Caco-2 (cell line): ENCODE measurements around the gene TFEB. TPM values are rescaled to one million over a fixed set of nuclear protein-coding genes. Genes with fewer than 3 reads are reported as not detected.

Source experiments
- BruUV-seq: library from RNA; stranded (reverse); fragments of 400-500 nt; replicated peaks from 2 replicates; lab custom pipeline; 2021; lab: Mats Ljungman, UMichigan
- CTCF ChIA-PET: fragments of 300-600 bp; sonication (Branson Sonifier 250); formaldehyde crosslinking; loops from one replicate; lab custom pipeline; 2022; ENCODE audit warnings: antibody characterized with exemption; lab: Charles Lee
- POLR2A ChIA-PET: fragments of 300-600 bp; sonication (Branson Sonifier 250); formaldehyde crosslinking; loops from one replicate; lab custom pipeline; 2022; ENCODE audit warnings: antibody characterized with exemption; lab: Charles Lee
- DNase-seq, 2 experiments: peaks; one replicate each; pipeline versions ENCODE4 v3.0.0 to v3.0.0-alpha.2; 2020 to 2022
- H3K27me3 ChIP-seq: replicated peaks from 2 replicates; pipeline ENCODE4 v1.6.0; 2011; ENCODE audit warnings: low read length; ENCODE audit not compliant: control insufficient read depth, insufficient read depth
- H3K36me3 ChIP-seq: 2 replicates; pipeline ENCODE4 v1.5.1; 2011; ENCODE audit warnings: low read length; ENCODE audit not compliant: control insufficient read depth, insufficient read depth
- H3K4me1 ChIP-seq: fragments of 250-450 bp; sonication (Bioruptor Pico); 2 replicates; pipeline ENCODE4 v1.5.1; 2020; ENCODE audit warnings: mild to moderate bottlenecking
- H3K4me3 ChIP-seq: 2 replicates; pipeline ENCODE4 v1.5.1; 2011; ENCODE audit warnings: low read depth, mild to moderate bottlenecking, control low read depth, low read length
- H3K9me3 ChIP-seq: fragments of 250-450 bp; sonication (Bioruptor Pico); 2 replicates; pipeline ENCODE4 v1.5.1; 2020; ENCODE audit warnings: mild to moderate bottlenecking, moderate library complexity
- H3K27ac Mint-ChIP-seq: one replicate; pipeline ENCODE4 v1.8.0; 2022; ENCODE audit warnings: mixed read lengths; ENCODE audit not compliant: unreplicated experiment
- H3K27me3 Mint-ChIP-seq: one replicate; pipeline ENCODE4 v1.8.0; 2022; ENCODE audit warnings: mixed read lengths; ENCODE audit not compliant: insufficient read depth, unreplicated experiment
- H3K36me3 Mint-ChIP-seq: one replicate; pipeline ENCODE4 v1.8.0; 2022; ENCODE audit warnings: mild to moderate bottlenecking, mixed read lengths; ENCODE audit not compliant: insufficient read depth, unreplicated experiment
- H3K4me1 Mint-ChIP-seq: one replicate; pipeline ENCODE4 v1.8.0; 2022; ENCODE audit warnings: low read depth, mixed read lengths; ENCODE audit not compliant: unreplicated experiment
- H3K4me3 Mint-ChIP-seq: one replicate; pipeline ENCODE4 v1.8.0; 2022; ENCODE audit warnings: mild to moderate bottlenecking, moderate library complexity, mixed read lengths; ENCODE audit not compliant: unreplicated experiment
- H3K9me3 Mint-ChIP-seq: one replicate; pipeline ENCODE4 v1.8.0; 2022; ENCODE audit warnings: mixed read lengths; ENCODE audit not compliant: unreplicated experiment
- intact Hi-C: fragments of 100-400 bp; cut with micrococcal nuclease; formaldehyde crosslinking; loops from one replicate; pipeline ENCODE4 v1.10.0; 2022; ENCODE audit not compliant: unreplicated experiment
- total RNA-seq: library from RNA; stranded (reverse); gene quantifications from 2 replicates; pipeline ENCODE4 v1.2.3, GENCODE V29; 2022
- TF ChIP-seq, protein P1 (sequence below), 2 experiments: fragments of 200-600 bp in 1 of 2; IDR thresholded peaks; 1 replicate in 1 of 2; 2 replicates in 1 of 2; pipeline versions ENCODE4 v1.5.1 to v1.8.0; 2011 to 2022; ENCODE audit warnings: antibody characterized with exemption in 1 of 2, control low read depth in 1 of 2, inconsistent platforms in 1 of 2, low read depth in 1 of 2, low read length in 1 of 2, mild to moderate bottlenecking in 1 of 2, moderate library complexity in 1 of 2; ENCODE audit not compliant: insufficient read depth in 1 of 2, severe bottlenecking in 1 of 2, unreplicated experiment in 1 of 2

Gene TFEB
- total RNA-seq, 1 experiment from 2014 or later = 3.8 TPM

DNA sequence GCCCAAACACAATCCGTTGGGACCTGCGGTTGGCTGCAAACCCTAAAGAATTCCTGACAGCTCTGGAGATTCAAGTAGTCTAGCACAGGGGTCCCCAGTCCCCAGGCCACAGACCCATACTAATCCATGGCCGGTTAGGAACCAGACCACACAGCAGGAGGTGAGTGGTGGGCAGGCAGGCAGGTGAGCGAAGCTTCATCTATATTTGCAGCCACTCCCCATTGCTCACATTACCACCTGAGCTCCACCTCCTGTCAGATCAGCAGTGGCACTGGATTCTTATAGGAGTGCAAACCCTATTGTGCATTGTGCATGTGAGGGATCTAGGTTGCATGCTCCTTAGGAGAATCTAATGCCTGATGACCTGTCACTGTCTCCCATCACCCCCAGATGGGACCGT lies 16.6 kb downstream of the TFEB start:
- no peak overlapping the region for H3K27ac Mint-ChIP-seq
- no peaks in the 10 kb centered on the region for H3K27me3 Mint-ChIP-seq
- H3K27me3 ChIP-seq = no peaks in the 10 kb centered on the region
- peaks cover 1% of the 10 kb centered on the region for H3K4me1 Mint-ChIP-seq
- peaks cover 8% of the 10 kb centered on the region for H3K4me1 ChIP-seq
- H3K9me3 Mint-ChIP-seq = no peaks in the 10 kb centered on the region
- H3K36me3 Mint-ChIP-seq = no peaks in the 10 kb centered on the region
- TF ChIP-seq, protein P1, sequence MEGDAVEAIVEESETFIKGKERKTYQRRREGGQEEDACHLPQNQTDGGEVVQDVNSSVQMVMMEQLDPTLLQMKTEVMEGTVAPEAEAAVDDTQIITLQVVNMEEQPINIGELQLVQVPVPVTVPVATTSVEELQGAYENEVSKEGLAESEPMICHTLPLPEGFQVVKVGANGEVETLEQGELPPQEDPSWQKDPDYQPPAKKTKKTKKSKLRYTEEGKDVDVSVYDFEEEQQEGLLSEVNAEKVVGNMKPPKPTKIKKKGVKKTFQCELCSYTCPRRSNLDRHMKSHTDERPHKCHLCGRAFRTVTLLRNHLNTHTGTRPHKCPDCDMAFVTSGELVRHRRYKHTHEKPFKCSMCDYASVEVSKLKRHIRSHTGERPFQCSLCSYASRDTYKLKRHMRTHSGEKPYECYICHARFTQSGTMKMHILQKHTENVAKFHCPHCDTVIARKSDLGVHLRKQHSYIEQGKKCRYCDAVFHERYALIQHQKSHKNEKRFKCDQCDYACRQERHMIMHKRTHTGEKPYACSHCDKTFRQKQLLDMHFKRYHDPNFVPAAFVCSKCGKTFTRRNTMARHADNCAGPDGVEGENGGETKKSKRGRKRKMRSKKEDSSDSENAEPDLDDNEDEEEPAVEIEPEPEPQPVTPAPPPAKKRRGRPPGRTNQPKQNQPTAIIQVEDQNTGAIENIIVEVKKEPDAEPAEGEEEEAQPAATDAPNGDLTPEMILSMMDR (IDR thresholded peaks at IDR 0.05; ENCODE audit: insufficient read depth in 1 of 2, low read depth in 1 of 2, low read length in 1 of 2, severe bottlenecking in 1 of 2, unreplicated experiment in 1 of 2) = no peak
- intact Hi-C loops = no loop called here
- no peaks in the 10 kb centered on the region for H3K9me3 ChIP-seq
- H3K36me3 ChIP-seq = no peaks in the 10 kb centered on the region
- CTCF ChIA-PET = no interaction called here
- BruUV-seq = no TSS peak
- H3K4me3 Mint-ChIP-seq = no peak overlapping the region
- no peak for DNase-seq
- POLR2A ChIA-PET = no interaction called here
- no peak overlapping the region for H3K4me3 ChIP-seq

DNA sequence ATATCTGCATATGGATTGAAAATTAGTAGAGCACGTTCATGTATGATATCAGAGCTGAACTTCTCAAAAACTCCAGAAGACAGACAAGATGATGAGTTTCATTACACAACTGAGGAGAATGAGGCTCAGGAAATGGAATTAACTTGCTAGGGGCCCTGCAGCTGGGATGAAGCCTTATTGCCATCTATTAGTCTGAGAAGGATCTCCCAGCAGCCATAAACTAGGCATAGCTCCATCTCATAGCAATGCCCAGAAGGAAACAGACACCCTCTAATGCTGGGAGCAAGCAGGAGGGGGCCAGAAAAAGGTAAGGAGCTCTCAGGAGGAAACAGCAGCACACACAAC lies 18.0 kb downstream of the TFEB start:
- Mint-ChIP-seq H3K27me3 (no peaks in the 10 kb centered on the region), H3K36me3 (no peaks in the 10 kb centered on the region), H3K27ac (no peak overlapping the region), H3K4me3 (no peak overlapping the region), H3K4me1 (no peaks in the 10 kb centered on the region), H3K9me3 (no peaks in the 10 kb centered on the region)
- H3K4me1 ChIP-seq = no peaks in the 10 kb centered on the region
- H3K9me3 ChIP-seq = no peaks in the 10 kb centered on the region
- ChIA-PET POLR2A (no interaction called here), CTCF (interaction anchor here (1.1 kb wide), 1 partner anchor 69 kb away, joined by 3 read pairs; no protein-coding TSS in a partner anchor)
- no peaks in the 10 kb centered on the region for H3K36me3 ChIP-seq
- DNase-seq = no peak
- no TSS peak for BruUV-seq
- H3K4me3 ChIP-seq = no peak overlapping the region
- intact Hi-C loops = no loop called here
- no peaks in the 10 kb centered on the region for H3K27me3 ChIP-seq
- TF ChIP-seq, protein P1 (IDR thresholded peaks at IDR 0.05; ENCODE audit: insufficient read depth in 1 of 2, low read depth in 1 of 2, low read length in 1 of 2, severe bottlenecking in 1 of 2, unreplicated experiment in 1 of 2) = no peak

DNA sequence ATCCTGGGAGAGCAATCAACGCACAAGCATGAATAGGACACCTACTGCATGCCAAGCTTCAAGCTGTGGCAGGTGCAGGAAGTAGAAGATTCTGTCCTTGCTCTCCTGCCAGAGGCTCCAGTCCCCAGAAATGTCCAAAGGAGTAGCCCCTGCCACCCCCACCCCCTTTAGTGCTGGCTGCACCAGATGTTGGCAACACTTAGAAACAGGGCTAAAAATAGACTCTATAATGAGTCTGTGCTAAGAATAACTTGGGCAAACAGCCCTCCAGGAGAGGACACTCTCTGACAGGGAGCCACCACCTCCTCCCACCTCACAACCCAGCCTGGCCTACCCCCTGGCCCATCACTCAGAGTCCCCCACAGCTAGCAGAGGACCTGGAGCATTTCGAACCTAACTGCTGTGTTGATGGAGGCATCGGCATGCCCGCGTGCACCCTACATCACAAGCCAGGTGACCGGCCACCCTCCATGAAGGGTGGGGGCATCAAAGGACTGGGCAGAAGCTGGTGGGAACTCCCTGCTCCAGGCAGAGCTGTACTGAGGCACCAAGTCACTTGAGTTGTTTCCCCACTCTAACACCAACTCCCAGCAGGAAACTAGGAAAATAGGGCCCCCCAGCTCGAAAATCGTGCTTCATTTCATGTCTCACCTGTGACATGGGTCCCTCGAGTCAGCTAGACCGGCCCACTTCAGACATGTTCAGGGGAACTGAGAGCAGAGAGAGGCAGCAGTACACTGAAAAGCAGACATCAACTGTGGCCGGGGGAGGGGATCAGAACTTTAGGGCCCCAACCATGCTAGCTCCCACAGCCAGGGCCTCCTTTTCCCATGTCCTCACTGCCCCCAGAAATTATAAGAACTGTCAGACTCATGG lies 18.7 kb downstream of the TFEB start:
- Histone ChIP-seq H3K27me3 (no peaks in the 10 kb centered on the region), H3K36me3 (no peaks in the 10 kb centered on the region), H3K4me1 (no peaks in the 10 kb centered on the region), H3K9me3 (no peaks in the 10 kb centered on the region), H3K4me3 (no peak overlapping the region)
- intact Hi-C loops = no loop called here
- no peak overlapping the region for H3K4me3 Mint-ChIP-seq
- no peaks in the 10 kb centered on the region for H3K36me3 Mint-ChIP-seq
- CTCF ChIA-PET = interaction anchor here (1.1 kb wide), 1 partner anchor 69 kb away, joined by 3 read pairs; no protein-coding TSS in a partner anchor
- no TSS peak for BruUV-seq
- TF ChIP-seq, protein P1 (IDR thresholded peaks at IDR 0.05; ENCODE audit: insufficient read depth in 1 of 2, low read depth in 1 of 2, low read length in 1 of 2, severe bottlenecking in 1 of 2, unreplicated experiment in 1 of 2) = no peak
- POLR2A ChIA-PET = no interaction called here
- no peaks in the 10 kb centered on the region for H3K4me1 Mint-ChIP-seq
- no peak for DNase-seq
- H3K27ac Mint-ChIP-seq = no peak overlapping the region
- H3K27me3 Mint-ChIP-seq = no peaks in the 10 kb centered on the region
- H3K9me3 Mint-ChIP-seq = no peaks in the 10 kb centered on the region
